Lower leg skin (tissue), 4 donors: ENCODE measurements around the gene RTN4IP1. TPM values are rescaled to one million over a fixed set of nuclear protein-coding genes. Genes with fewer than 3 reads are reported as not detected.

ENCODE experiments used
- DNase-seq, 2 donors: peaks; one replicate each; pipeline ENCODE4 v3.0.0-alpha.2; 2019; ENCODE audit warnings: low spot score in 2 of 2
- H3K4me3 ChIP-seq: fragments of 200-600 bp; sonication (generic); 2 replicates; pipeline ENCODE4 v1.5.1; 2017; ENCODE audit warnings: mild to moderate bottlenecking, low read depth; ENCODE audit not compliant: poor library complexity, severe bottlenecking
- POLR2A ChIP-seq, 2 donors: fragments of 450-650 bp; IDR thresholded peaks; one replicate each; pipeline ENCODE4 v1.6.1; 2016 to 2017; ENCODE audit warnings: antibody characterized with exemption in 2 of 2, mild to moderate bottlenecking in 1 of 2, moderate library complexity in 1 of 2
- WGBS, 2 donors: methylation state at CpG; one replicate each; pipeline ENCODE4 v1.1.5; 2018; 5-methylcytosine and 5-hydroxymethylcytosine counted together
- intact Hi-C: fragments of 100-400 bp; cut with DNase I; formaldehyde crosslinking; loops from one replicate; pipeline ENCODE4 v1.15.0; 2023; ENCODE audit warnings: low total_unique reads
- total RNA-seq, 4 donors: library from RNA; depleted of rRNA; stranded (reverse); fragments of >200 nt; gene quantifications; one replicate each; pipeline ENCODE4 v1.1.0, GENCODE V29; 2016
- TF ChIP-seq, protein P1 (sequence below), 3 donors: fragments of 450-650 bp; IDR thresholded peaks; one replicate each; pipeline ENCODE4 v1.5.1; 2016; ENCODE audit warnings: antibody characterized with exemption in 3 of 3, mild to moderate bottlenecking in 3 of 3, moderate library complexity in 2 of 3

RTN4IP1 gene
- total RNA-seq, 4 donors from 2014 or later: 0.80 to 4.1 (median 2.5) TPM

GRCh38 chr6:106528521-106528920 lies 100.8 kb downstream of the RTN4IP1 start:
- TF ChIP-seq, protein P1, sequence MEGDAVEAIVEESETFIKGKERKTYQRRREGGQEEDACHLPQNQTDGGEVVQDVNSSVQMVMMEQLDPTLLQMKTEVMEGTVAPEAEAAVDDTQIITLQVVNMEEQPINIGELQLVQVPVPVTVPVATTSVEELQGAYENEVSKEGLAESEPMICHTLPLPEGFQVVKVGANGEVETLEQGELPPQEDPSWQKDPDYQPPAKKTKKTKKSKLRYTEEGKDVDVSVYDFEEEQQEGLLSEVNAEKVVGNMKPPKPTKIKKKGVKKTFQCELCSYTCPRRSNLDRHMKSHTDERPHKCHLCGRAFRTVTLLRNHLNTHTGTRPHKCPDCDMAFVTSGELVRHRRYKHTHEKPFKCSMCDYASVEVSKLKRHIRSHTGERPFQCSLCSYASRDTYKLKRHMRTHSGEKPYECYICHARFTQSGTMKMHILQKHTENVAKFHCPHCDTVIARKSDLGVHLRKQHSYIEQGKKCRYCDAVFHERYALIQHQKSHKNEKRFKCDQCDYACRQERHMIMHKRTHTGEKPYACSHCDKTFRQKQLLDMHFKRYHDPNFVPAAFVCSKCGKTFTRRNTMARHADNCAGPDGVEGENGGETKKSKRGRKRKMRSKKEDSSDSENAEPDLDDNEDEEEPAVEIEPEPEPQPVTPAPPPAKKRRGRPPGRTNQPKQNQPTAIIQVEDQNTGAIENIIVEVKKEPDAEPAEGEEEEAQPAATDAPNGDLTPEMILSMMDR (IDR thresholded peaks at IDR 0.05): no peak
- no peak for TF ChIP-seq POLR2A (IDR thresholded peaks at IDR 0.05)
- no peak for DNase-seq
- intact Hi-C loops: no loop called here
- H3K4me3 ChIP-seq: no peak overlapping the region
- 81 to 86% methylated on average over 2 of the region's 2 CpGs for WGBS, 2 donors

GRCh38 chr6:106527979-106528378 lies 101.3 kb downstream of the RTN4IP1 start:
- DNase-seq: no peak
- TF ChIP-seq POLR2A (IDR thresholded peaks at IDR 0.05): no peak
- TF ChIP-seq, protein P1 (IDR thresholded peaks at IDR 0.05): no peak
- WGBS, 2 donors: 27 to 42% methylated on average over 3 of the region's 3 CpGs
- no peak overlapping the region for H3K4me3 ChIP-seq
- intact Hi-C loops: no loop called here

DNA sequence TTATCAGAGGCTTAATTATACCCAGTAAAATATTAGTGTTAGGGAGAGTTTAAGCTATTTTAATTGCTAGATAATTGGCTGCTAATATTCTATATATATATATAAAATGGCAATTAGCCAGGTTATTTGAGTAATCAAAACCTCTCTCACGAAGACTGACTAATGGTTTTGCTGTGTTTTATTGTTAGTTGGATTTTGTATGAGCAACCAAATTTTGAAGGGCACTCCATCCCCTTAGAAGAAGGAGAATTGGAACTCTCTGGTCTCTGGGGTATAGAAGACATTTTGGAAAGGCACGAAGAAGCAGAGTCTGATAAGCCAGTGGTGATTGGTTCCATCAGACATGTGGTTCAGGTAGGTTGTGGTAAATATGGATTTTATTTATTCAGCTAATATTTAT lies 102.2 kb downstream of the RTN4IP1 start:
- TF ChIP-seq, protein P1 (IDR thresholded peaks at IDR 0.05): no peak
- no peak for TF ChIP-seq POLR2A (IDR thresholded peaks at IDR 0.05)
- intact Hi-C loops: no loop called here
- 75 to 77% methylated on average over 2 of the region's 2 CpGs for WGBS, 2 donors
- H3K4me3 ChIP-seq: no peak overlapping the region
- no peak for DNase-seq

DNA sequence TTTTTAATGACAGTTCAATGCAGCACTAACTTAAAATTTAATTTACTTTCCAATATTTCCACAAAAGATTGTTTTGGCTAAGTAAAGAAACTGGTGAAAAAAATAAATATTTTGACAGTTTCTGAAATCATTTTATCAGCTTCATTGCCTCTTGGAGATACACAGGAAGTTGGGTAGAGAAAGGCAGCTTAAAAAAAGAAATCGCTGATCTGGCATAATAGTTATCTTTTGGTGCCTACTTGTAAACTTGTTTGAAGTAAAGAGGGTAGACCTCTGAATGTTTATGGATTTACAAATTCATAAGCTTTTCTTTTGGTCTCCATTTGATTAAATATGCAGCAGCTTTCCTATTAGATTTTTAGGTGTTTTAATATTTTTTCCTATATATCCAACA lies 103.4 kb downstream of the RTN4IP1 start:
- no peak for DNase-seq
- intact Hi-C loops: no loop called here
- WGBS, 2 donors: 65 to 69% methylated on average over 1 of the region's 1 CpG
- H3K4me3 ChIP-seq: no peak overlapping the region
- TF ChIP-seq, protein P1 (IDR thresholded peaks at IDR 0.05): no peak
- TF ChIP-seq POLR2A (IDR thresholded peaks at IDR 0.05): no peak

- no peak for DNase-seq
- H3K4me3 ChIP-seq: no peak overlapping the region
- intact Hi-C loops: no loop called here
- 28 to 37% methylated on average over 7 of the region's 7 CpGs for WGBS, 2 donors
- TF ChIP-seq, protein P1 (IDR thresholded peaks at IDR 0.05): no peak
- no peak for TF ChIP-seq POLR2A (IDR thresholded peaks at IDR 0.05)
Measured at GRCh38 chr6:106525107-106525881, 104.0 kb downstream of the RTN4IP1 start.
